RWPE2 (cell line): ENCODE results near the gene GLYATL3.

Experiments
- ATAC-seq: fragments of 200-7000 bp; cut with Tn5 transposase; 3 replicates; pipeline ENCODE4 v1.9.1; 2021; ENCODE audit warnings: low read depth
- DNase-seq: peaks from one replicate; pipeline ENCODE4 v3.0.0-alpha.2; 2020; ENCODE audit warnings: low spot score
- H3K27ac ChIP-seq: fragments of 450-650 bp; 2 replicates; pipeline ENCODE4 v1.5.1; 2017; ENCODE audit warnings: mild to moderate bottlenecking; ENCODE audit not compliant: poor library complexity, severe bottlenecking
- H3K27me3 ChIP-seq: fragments of 250-450 bp; sonication (Bioruptor Pico); 2 replicates; pipeline ENCODE4 v1.5.1; 2021; ENCODE audit warnings: mild to moderate bottlenecking, moderate library complexity; ENCODE audit not compliant: insufficient read depth, poor library complexity, severe bottlenecking
- H3K36me3 ChIP-seq: fragments of 250-450 bp; sonication (Bioruptor Pico); 2 replicates; pipeline ENCODE4 v1.5.1; 2020; ENCODE audit warnings: low read depth, mild to moderate bottlenecking, moderate library complexity
- H3K4me1 ChIP-seq: fragments of 250-450 bp; sonication (Bioruptor Pico); 2 replicates; pipeline ENCODE4 v1.5.1; 2021; ENCODE audit warnings: mild to moderate bottlenecking, moderate library complexity; ENCODE audit not compliant: insufficient read depth, poor library complexity, severe bottlenecking
- H3K4me3 ChIP-seq: fragments of 250-450 bp; sonication (Bioruptor Pico); 2 replicates; pipeline ENCODE4 v1.5.1; 2021; ENCODE audit warnings: mild to moderate bottlenecking, moderate library complexity; ENCODE audit not compliant: severe bottlenecking
- H3K9me3 ChIP-seq: fragments of 250-450 bp; sonication (Bioruptor Pico); 2 replicates; pipeline ENCODE4 v1.5.1; 2021; ENCODE audit warnings: mild to moderate bottlenecking, moderate library complexity; ENCODE audit not compliant: severe bottlenecking
- CTCF ChIP-seq: fragments of 450-650 bp; IDR thresholded peaks from one replicate; pipeline ENCODE4 v1.5.1; 2017; ENCODE audit warnings: mild to moderate bottlenecking, moderate library complexity; ENCODE audit not compliant: poor library complexity, severe bottlenecking

The GLYATL3 gene

DNA sequence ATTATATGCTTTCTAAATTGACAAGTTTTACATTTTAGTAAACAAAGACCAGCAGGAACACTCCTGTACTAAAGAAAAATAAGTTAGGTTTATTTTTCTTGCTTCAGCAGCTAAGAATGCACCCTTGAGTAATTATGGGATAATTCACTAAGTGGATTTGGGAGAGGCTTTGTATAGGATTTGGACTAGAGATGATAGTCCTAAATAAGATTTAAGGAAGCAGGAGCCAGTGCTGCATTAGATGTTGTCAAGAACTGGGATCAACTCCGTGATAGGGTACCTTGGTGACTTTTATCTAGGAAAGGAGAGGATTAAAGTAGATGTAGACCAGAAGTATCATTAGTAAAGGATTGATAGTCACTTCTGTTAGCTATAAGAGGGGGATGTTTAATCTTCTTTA is 46.6 kb downstream of the GLYATL3 start:
- no peak for TF ChIP-seq CTCF
- Histone ChIP-seq H3K36me3 (no peaks in the 10 kb centered on the region), H3K27me3 (no peaks in the 10 kb centered on the region), H3K27ac (no peak overlapping the region), H3K4me3 (no peak overlapping the region), H3K4me1 (peaks cover 13% of the 10 kb centered on the region), H3K9me3 (no peaks in the 10 kb centered on the region)
- no peak for DNase-seq
- ATAC-seq, result no peak

GRCh38 chr6:49548613-49549304 is 49.0 kb downstream of the GLYATL3 start:
- Histone ChIP-seq H3K36me3 (peaks cover 18% of the 10 kb centered on the region), H3K27me3 (no peaks in the 10 kb centered on the region), H3K4me1 (peaks cover 10% of the 10 kb centered on the region), H3K4me3 (no peak overlapping the region), H3K27ac (no peak overlapping the region), H3K9me3 (no peaks in the 10 kb centered on the region)
- no peak for TF ChIP-seq CTCF
- ATAC-seq, result no peak
- DNase-seq, result no peak

DNA sequence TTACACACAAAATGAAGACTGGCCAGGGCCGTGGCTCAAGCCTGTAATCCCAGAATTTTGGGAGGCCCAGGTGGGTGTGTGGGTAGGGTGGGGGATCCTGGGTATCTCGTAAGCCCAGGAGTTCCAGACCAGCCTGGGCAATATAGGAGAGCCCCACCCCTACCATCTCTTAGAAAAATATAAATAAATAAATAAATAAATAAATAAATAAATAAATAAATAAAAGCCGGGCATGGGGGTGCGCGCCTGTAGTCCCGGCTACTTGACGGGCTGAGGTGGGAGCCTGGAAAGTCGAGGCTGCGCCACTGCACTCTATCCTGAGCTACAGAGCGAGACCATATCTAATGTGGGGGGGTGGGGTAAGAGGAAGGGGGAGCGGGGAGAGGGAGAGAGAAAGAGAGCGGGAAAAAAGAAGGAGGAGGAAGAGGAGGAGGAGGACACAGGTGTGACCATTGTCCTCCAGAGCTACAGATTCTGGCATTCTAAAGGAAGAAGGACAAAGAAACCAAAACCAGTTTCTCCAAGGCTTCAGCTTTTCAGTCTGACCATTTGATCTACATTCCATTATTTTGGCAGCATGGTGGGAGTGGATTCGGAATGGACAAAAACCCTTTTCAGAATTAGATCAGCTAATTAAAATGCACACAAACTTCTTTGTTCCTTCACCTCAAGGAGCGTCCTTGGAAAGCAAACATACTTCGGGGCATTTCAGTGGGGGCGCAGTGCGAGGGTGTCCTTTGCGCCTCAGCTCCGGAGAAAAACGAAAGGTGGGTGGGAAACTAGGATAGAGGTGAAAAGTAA is 50.2 kb downstream of the GLYATL3 start:
- Histone ChIP-seq H3K36me3 (peaks cover 25% of the 10 kb centered on the region), H3K9me3 (no peaks in the 10 kb centered on the region), H3K4me3 (peak overlapping the region; percentile 69), H3K27me3 (no peaks in the 10 kb centered on the region), H3K27ac (peak overlapping the region; percentile 95), H3K4me1 (peaks cover 14% of the 10 kb centered on the region)
- ATAC-seq (no peak), DNase-seq (no peak)
- TF ChIP-seq CTCF, result no peak

DNA sequence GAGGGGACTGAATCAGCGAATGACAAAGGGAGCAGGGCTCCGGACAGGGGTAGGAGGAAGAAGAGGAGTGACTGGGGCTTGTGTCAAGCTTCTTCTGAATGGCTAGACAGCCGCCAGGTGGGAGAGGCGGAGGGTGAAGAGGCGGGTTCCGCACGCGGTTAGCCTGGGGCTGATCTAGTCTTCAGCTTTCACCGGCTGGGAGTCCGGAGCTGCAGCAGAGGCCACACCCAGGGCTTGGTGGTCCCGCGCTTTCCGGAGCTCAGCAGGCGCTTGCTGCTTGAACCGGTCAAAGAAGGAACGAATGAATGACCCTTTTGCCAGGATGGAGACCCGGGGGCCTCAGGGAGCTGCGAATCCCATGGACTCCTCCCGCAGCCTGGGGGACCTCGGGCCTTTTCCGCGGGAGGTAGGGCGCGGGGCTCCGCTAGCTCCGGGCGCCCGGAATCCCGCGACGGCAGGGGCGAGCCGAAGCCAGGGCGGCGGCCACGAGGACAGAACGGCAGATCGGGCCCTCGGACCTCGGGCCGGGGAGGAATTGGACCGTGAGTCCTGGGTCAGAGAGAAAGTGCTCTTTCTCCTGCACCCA is 50.9 kb downstream of the GLYATL3 start, which contains the start of gene C6orf141:
Gene C6orf141, plus strand, starts transcription at position 177 of the 586 bp plus-strand sequence. Its CDS starts 125 bp downstream, at position 302.
- Histone ChIP-seq H3K4me3 (peak within 1 kb of the TSS; percentile 69), H3K9me3 (no peaks in the 10 kb centered on the region), H3K27ac (peak within 1 kb of the TSS; percentile 95), H3K36me3 (peaks cover 30% of the 10 kb centered on the region), H3K27me3 (no peaks in the 10 kb centered on the region), H3K4me1 (peaks cover 16% of the 10 kb centered on the region)
- peak; percentile 86 for DNase-seq
- peak; percentile 87 for ATAC-seq
- TF ChIP-seq CTCF, result no peak
